NCI-H1436 treated with DMSO at 0.1 percent for 48 hours (cell line): ENCODE data around the gene SLC20A1.

ENCODE experiments used
- DNase-seq: peaks from one replicate; lab custom pipeline; 2025; lab: John Stamatoyannopoulos, UW

Gene SLC20A1

GRCh38 chr2:112709703-112710102, 64.0 kb downstream of the SLC20A1 start:
- no peak for DNase-seq

GRCh38 chr2:112710956-112711750, 65.4 kb downstream of the SLC20A1 start:
- no peak for DNase-seq

GRCh38 chr2:112712465-112712864, 66.7 kb downstream of the SLC20A1 start:
- no peak for DNase-seq

GRCh38 chr2:112712903-112713584, 67.3 kb downstream of the SLC20A1 start:
- DNase-seq = no peak
